Naive B cell (primary cell): ENCODE measurements around the gene ASB16. TPM values are rescaled to one million over a fixed set of nuclear protein-coding genes. Genes with fewer than 3 reads are reported as not detected.

Experiments
- ATAC-seq, 2 donors: fragments of 150-1000 bp; cut with Tn5 transposase; 2 replicates each; pipeline ENCODE4 v1.10.0; 2021; ENCODE audit warnings: low read depth in 2 of 2, mild to moderate bottlenecking in 2 of 2, moderate library complexity in 2 of 2
- DNase-seq: peaks from one replicate; pipeline ENCODE4 v3.0.0; 2022
- H3K27ac Mint-ChIP-seq, 6 donors: one replicate each; pipeline ENCODE4 v1.8.0; 2020 to 2022; ENCODE audit warnings: mild to moderate bottlenecking in 6 of 6, mixed read lengths in 6 of 6, moderate library complexity in 5 of 6, inconsistent platforms in 2 of 6
- H3K27me3 Mint-ChIP-seq, 3 donors: one replicate each; pipeline ENCODE4 v1.8.0; 2021 to 2022; ENCODE audit warnings: mixed read lengths in 3 of 3, mild to moderate bottlenecking in 1 of 3
- H3K36me3 Mint-ChIP-seq, 2 donors: one replicate each; pipeline ENCODE4 v1.8.0; 2020 to 2022; ENCODE audit warnings: mixed read lengths in 2 of 2, inconsistent platforms in 1 of 2, mild to moderate bottlenecking in 1 of 2
- H3K4me1 Mint-ChIP-seq, 3 donors: one replicate each; pipeline ENCODE4 v1.8.0; 2020 to 2022; ENCODE audit warnings: mixed read lengths in 3 of 3, inconsistent platforms in 1 of 3, mild to moderate bottlenecking in 1 of 3, moderate library complexity in 1 of 3
- H3K4me3 Mint-ChIP-seq, 8 donors: one replicate each; pipeline ENCODE4 v1.8.0; 2020 to 2022; ENCODE audit warnings: mild to moderate bottlenecking in 8 of 8, mixed read lengths in 8 of 8, moderate library complexity in 8 of 8, inconsistent platforms in 2 of 8
- H3K9me3 Mint-ChIP-seq, 7 donors: one replicate each; pipeline ENCODE4 v1.8.0; 2020 to 2022; ENCODE audit warnings: mixed read lengths in 7 of 7, mild to moderate bottlenecking in 5 of 7, inconsistent platforms in 2 of 7, moderate library complexity in 1 of 7
- polyA plus RNA-seq, 6 donors: library from polyadenylated mRNA; unstranded; fragments of 300-500 nt; fragmentation: Illumina TruSeq; gene quantifications; one replicate each; pipeline ENCODE4 v1.2.3, GENCODE V29; 2021; ENCODE audit warnings: low read depth in 6 of 6

The ASB16 gene
- polyA plus RNA-seq, 6 donors from 2014 or later: 0.19 to 0.43 (median 0.31) TPM; not detected in 2

- Mint-ChIP-seq H3K4me1 (peaks cover 32 to 45% (median 38%) of the 10 kb centered on the region in 3 donors), H3K4me3 (peak overlapping the region; percentile 98 to 100 (median 99)), H3K36me3 (peaks cover 7 to 9% of the 10 kb centered on the region in 2 donors), H3K27ac (peak overlapping the region; percentile 95 to 100 (median 100)), H3K9me3 (no peaks in the 10 kb centered on the region), H3K27me3 (no peaks in the 10 kb centered on the region)
- no peak for DNase-seq
- ATAC-seq: peak; percentile 57 to 59
These were observed 16.8 kb downstream of the ASB16 start for GRCh38 chr17:44187131-44187899.

- Mint-ChIP-seq H3K27ac (peak overlapping the region in 5 of 6 donors; percentile 55 to 100 (median 82)), H3K36me3 (peaks cover 7 to 9% of the 10 kb centered on the region in 2 donors), H3K4me3 (peak overlapping the region in 7 of 8 donors; percentile 36 to 100 (median 99)), H3K9me3 (no peaks in the 10 kb centered on the region), H3K4me1 (peaks cover 29 to 38% (median 38%) of the 10 kb centered on the region in 3 donors), H3K27me3 (no peaks in the 10 kb centered on the region)
- DNase-seq (no peak), ATAC-seq (no peak)
These were observed 18.3 kb downstream of the ASB16 start for GRCh38 chr17:44188576-44189403.

DNA sequence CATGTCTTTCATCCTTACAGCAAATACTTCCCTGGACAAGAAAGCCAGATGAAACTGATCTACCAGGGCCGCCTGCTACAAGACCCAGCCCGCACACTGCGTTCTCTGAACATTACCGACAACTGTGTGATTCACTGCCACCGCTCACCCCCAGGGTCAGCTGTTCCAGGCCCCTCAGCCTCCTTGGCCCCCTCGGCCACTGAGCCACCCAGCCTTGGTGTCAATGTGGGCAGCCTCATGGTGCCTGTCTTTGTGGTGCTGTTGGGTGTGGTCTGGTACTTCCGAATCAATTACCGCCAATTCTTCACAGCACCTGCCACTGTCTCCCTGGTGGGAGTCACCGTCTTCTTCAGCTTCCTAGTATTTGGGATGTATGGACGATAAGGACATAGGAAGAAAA is 20.0 kb downstream of the ASB16 start:
- peaks cover 7 to 9% of the 10 kb centered on the region in 2 donors for H3K36me3 Mint-ChIP-seq
- no peak for ATAC-seq
- H3K4me1 Mint-ChIP-seq: peaks cover 24 to 27% (median 24%) of the 10 kb centered on the region in 3 donors
- peak overlapping the region in 2 of 6 donors; percentile 58 to 84 for H3K27ac Mint-ChIP-seq
- H3K27me3 Mint-ChIP-seq: no peaks in the 10 kb centered on the region
- no peaks in the 10 kb centered on the region for H3K9me3 Mint-ChIP-seq
- DNase-seq: no peak
- H3K4me3 Mint-ChIP-seq: peak overlapping the region in 5 of 8 donors; percentile 47 to 83 (median 66)

- Mint-ChIP-seq H3K27me3 (no peaks in the 10 kb centered on the region), H3K36me3 (peaks cover 7 to 9% of the 10 kb centered on the region in 2 donors), H3K9me3 (no peaks in the 10 kb centered on the region), H3K27ac (peak overlapping the region in 2 of 6 donors; percentile 52 to 69), H3K4me1 (peaks cover 21 to 25% (median 24%) of the 10 kb centered on the region in 3 donors), H3K4me3 (peak overlapping the region in 2 of 8 donors; percentile 15 to 83)
- DNase-seq (no peak), ATAC-seq (no peak)
These were observed 20.9 kb downstream of the ASB16 start for GRCh38 chr17:44191369-44191768.

DNA sequence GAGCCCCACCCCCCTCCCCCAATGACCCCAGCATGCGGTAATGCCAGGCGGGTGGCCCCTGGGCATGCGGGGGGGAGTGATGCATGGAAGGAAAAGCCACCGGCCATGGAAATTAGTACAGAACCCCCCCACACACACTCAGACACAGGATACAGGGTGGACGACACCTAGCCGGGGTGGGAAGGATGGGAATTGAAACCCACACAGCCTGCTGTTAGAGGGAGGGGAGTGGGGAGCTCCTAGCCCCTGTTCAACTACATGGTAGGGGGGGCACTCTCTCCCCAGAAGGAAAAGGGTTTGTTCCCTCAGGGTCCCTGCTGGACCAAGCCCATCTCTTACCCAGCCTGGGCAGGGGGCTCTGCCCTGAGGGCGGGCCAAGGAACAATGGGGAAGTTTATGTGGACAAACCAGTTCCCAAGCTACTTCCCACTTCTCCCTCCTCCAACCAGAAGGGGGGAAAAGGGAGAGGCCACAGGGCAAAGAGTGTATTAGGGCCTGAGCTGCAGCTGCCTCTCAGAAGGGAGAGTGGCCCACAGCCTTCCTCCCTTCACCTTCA is 21.5 kb downstream of the ASB16 start:
- Mint-ChIP-seq H3K36me3 (peaks cover 7 to 9% of the 10 kb centered on the region in 2 donors), H3K4me1 (peaks cover 20 to 28% (median 27%) of the 10 kb centered on the region in 3 donors), H3K9me3 (no peaks in the 10 kb centered on the region), H3K27ac (no peak overlapping the region), H3K4me3 (no peak overlapping the region), H3K27me3 (no peaks in the 10 kb centered on the region)
- DNase-seq (no peak), ATAC-seq (no peak)

DNA sequence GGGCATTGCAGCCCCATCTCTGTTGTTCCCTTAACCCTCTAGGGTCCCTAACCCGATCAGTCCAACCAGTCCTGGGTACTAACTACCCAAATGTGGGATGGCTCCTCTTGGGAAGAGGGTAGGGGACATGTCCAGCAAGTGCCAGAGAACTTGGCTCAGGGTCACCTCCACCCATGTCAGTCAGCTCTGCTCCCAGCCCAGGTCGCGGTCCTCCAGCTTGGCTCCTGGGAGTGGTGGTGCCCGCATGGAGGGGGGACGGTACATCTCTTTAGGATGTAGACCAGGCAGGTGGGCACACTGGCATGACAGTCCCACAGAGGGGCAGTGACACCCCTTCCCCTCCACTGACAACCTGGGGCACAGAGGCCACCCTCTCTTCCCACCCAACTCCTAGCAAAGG is 22.2 kb downstream of the ASB16 start:
- no peaks in the 10 kb centered on the region for H3K27me3 Mint-ChIP-seq
- ATAC-seq (no peak), DNase-seq (no peak)
- peaks cover 23 to 30% (median 29%) of the 10 kb centered on the region in 3 donors for H3K4me1 Mint-ChIP-seq
- peaks cover 7 to 9% of the 10 kb centered on the region in 2 donors for H3K36me3 Mint-ChIP-seq
- no peaks in the 10 kb centered on the region for H3K9me3 Mint-ChIP-seq
- H3K4me3 Mint-ChIP-seq: no peak overlapping the region
- peak overlapping the region in 2 of 6 donors; percentile 82 to 85 for H3K27ac Mint-ChIP-seq

- Mint-ChIP-seq H3K9me3 (no peaks in the 10 kb centered on the region), H3K4me1 (peaks cover 23 to 31% (median 30%) of the 10 kb centered on the region in 3 donors), H3K36me3 (peaks cover 7 to 9% of the 10 kb centered on the region in 2 donors), H3K27me3 (no peaks in the 10 kb centered on the region), H3K4me3 (peak overlapping the region in 1 of 8 donors; percentile 50), H3K27ac (no peak overlapping the region)
- DNase-seq (no peak), ATAC-seq (no peak)
These were observed 23.0 kb downstream of the ASB16 start for GRCh38 chr17:44193326-44194084.

DNA sequence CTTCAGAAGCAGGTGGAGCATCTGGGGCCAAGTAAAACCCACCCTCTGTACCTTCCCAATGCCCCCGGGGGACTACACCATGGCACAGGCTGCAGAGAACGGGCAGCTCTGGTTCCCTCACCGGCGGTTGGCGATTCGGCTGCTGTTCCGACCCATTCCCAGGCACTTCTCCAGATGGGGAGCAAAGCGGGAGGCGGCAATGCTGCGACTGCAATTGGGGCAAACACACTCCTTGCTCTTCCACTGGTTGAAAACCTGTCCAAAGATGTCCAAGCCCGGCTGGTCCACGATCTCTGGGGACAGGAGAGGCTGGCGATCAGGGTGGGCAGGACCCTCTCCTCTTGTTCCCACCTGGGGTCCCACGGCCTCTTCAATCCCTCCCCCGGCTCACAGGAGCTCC is 26.6 kb downstream of the ASB16 start:
- Mint-ChIP-seq H3K9me3 (no peaks in the 10 kb centered on the region), H3K27ac (peak overlapping the region in 4 of 6 donors; percentile 14 to 85 (median 68)), H3K4me3 (peak overlapping the region in 2 of 8 donors; percentile 65 to 92), H3K27me3 (no peaks in the 10 kb centered on the region), H3K36me3 (no peaks in the 10 kb centered on the region), H3K4me1 (peaks cover 33 to 40% (median 37%) of the 10 kb centered on the region in 3 donors)
- ATAC-seq (no peak), DNase-seq (no peak)

DNA sequence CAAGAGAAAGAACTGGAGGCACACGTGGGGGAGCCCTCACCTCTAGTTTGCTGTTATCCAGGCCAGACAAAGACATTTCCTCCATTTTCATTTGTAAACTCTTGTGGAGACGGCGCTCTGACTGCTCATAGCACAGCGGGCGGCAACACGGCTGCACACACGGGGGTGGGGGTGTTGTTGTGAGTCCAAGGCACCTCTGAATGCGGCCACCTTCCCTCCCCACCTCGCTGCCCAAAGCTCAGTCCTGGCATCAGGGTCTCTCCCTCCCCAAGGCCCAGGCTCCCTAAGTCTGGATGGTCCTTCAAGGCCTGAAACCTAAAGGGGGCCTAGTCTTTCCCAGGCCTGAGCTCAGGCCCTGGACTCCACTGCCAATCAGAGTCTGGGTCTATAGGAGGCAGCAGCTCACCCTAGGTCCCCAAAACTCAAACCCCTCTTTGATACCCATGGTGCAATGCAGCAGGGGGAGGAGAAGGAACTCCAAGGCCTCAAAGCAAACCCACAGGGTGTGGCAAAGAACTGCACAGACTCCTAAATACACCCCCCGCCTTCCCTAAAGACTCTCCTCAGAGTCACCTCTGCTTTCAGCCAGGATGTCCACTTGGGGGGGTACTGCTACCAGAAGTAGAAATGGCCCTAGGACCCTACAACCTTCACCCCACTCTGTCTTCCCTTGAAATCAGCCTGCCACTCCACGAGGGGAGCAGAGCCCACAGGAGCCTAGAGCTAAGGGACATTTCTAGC is 27.6 kb downstream of the ASB16 start:
- ATAC-seq (peak; percentile 3), DNase-seq (peak; percentile 44)
- Mint-ChIP-seq H3K27ac (peak overlapping the region; percentile 71 to 95 (median 91)), H3K4me1 (peaks cover 40 to 51% (median 44%) of the 10 kb centered on the region in 3 donors), H3K36me3 (no peaks in the 10 kb centered on the region), H3K9me3 (no peaks in the 10 kb centered on the region), H3K27me3 (no peaks in the 10 kb centered on the region), H3K4me3 (peak overlapping the region; percentile 85 to 94 (median 91))

GRCh38 chr17:44198721-44199552 is 28.4 kb downstream of the ASB16 start:
- Mint-ChIP-seq H3K27me3 (no peaks in the 10 kb centered on the region), H3K36me3 (no peaks in the 10 kb centered on the region), H3K9me3 (no peaks in the 10 kb centered on the region), H3K27ac (peak overlapping the region; percentile 71 to 95 (median 90)), H3K4me3 (peak overlapping the region; percentile 85 to 94 (median 91)), H3K4me1 (peaks cover 48 to 59% (median 52%) of the 10 kb centered on the region in 3 donors)
- peak; percentile 67 for DNase-seq
- ATAC-seq: peak; percentile 15 to 17

DNA sequence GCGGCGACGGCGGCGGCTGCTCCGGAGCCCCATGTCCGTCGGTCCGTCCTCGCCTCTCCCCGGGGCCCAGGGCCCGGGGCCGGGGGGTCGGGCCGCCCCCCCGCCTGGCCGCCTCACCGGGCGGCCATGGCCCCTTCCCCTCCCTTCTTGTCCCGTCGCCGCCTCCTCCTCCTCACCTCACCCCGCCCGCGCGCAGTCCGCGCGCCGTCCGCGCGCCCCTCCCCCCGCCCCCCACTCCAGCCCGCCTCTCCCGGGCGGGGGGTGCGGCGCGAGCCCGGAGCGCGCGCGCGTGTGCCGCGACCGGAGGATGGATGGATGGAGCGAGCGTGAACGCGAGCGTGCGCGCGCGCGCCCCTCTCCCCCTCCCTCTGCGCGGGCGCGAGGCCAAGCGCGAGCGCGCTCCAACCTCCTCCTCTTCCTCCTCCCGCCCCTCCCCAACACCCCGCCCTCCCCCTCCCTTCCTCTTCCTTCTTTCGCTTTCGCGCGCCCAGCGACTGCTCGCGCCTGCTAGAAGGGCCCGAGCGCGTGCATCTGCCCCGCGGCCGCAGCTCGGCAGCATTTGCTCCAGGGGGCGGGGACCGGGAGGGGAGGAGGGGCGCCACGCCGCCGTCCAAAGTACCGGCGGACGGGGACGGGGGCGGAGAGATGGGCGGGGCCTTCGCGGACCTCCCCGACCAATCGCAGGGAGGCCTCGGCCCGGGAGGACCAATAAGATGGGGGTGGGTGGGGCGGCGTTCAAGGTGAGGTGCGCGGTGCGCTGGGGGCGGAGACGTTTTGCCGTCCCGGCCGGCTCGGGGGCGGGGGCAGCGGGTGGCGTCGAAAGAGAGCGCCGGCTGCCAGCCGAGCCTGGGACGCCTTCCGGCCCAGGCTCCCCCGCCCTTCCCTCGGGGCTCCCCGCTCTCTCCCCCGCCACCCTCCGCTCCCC is 29.3 kb downstream of the ASB16 start, which contains the start of gene ATXN7L3:
Gene ATXN7L3, minus strand, starts transcription at position 332 of the 925 bp plus-strand sequence. CDS start 1,814 bp downstream, outside the sequence.
- peak; percentile 97 for DNase-seq
- peaks cover 50 to 62% (median 55%) of the 10 kb centered on the region in 3 donors for H3K4me1 Mint-ChIP-seq
- no peaks in the 10 kb centered on the region for H3K9me3 Mint-ChIP-seq
- no peaks in the 10 kb centered on the region for H3K27me3 Mint-ChIP-seq
- peak within 1 kb of the TSS; percentile 92 to 95 (median 94) for H3K4me3 Mint-ChIP-seq
- ATAC-seq: peak; percentile 76 to 77
- H3K36me3 Mint-ChIP-seq: no peaks in the 10 kb centered on the region
- H3K27ac Mint-ChIP-seq: peak within 1 kb of the TSS; percentile 87 to 99 (median 96)
